Measurements from ENCODE around the gene KICS2. TPM values are rescaled to one million over a fixed set of nuclear protein-coding genes. Genes with fewer than 3 reads are reported as not detected.

Gene KICS2
- total and polyA plus RNA-seq, 2 donors (not counting 3 experiments of a cell fraction or from before 2014, with no cell fraction given): 1.6 to 3.2 TPM

DNA sequence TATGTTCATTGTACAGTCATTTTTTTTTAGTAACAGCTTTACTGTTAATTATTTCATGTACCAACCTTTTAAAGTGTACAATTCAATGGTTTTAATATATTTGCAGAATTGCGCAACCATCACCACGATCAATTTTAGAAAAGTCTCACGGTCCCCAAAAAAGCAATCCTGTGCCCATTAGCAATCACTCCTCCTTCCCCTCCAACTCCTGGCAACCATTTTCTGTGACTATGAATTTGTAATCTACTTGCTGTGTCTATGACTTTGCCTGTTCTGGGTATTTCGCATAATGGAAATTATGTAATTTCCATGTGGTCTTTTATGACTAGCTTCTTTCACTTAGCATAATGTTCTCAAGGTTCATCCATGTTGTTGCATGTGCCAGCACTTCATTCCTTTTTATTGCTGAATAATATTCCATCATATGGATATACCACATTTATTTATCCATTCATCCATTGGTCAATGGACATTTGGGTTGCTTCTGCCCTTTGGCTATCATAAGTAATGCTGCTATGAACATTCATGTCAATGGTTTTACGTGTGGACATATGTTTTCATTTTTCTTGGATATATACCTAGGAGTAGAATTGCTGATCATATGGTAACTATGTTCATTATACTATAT, 9.9 kb downstream of the KICS2 start:
- CTCF ChIA-PET: no interaction called here

More for the DNA sequence above, 9.9 kb downstream of the KICS2 start:
- Histone ChIP-seq H3K9me1 (replicated peaks; ENCODE audit: control insufficient read depth, extremely low read depth, insufficient read depth, low read length) (no peaks in the 10 kb centered on the region), H3K9me3 (replicated peaks; ENCODE audit: control insufficient read depth, insufficient read depth, low read length) (no peaks in the 10 kb centered on the region), H2AFZ (ENCODE audit: low read depth, low read length) (no peak overlapping the region), H3K4me2 (ENCODE audit: insufficient read depth, low read length) (no peak overlapping the region), H3K27me3 (ENCODE audit: control insufficient read depth in 2 of 2, insufficient read depth in 2 of 2, low read length in 2 of 2) (no peaks in the 10 kb centered on the region), H3K79me2 (ENCODE audit: control insufficient read depth, insufficient read depth, low read length) (no peaks in the 10 kb centered on the region), H4K20me1 (replicated peaks; ENCODE audit: control insufficient read depth, extremely low read depth, insufficient read depth, low read length) (no peaks in the 10 kb centered on the region), H3K9ac (replicated peaks; ENCODE audit: extremely low read depth, insufficient read depth, low read length) (no peak overlapping the region), H3K4me3 (replicated peaks in 1 of 3; ENCODE audit: insufficient read depth in 1 of 3, low read depth in 1 of 3, low read length in 3 of 3) (no peak overlapping the region), H3K4me1 (ENCODE audit: control insufficient read depth, extremely low read depth, insufficient read depth, low read length) (no peaks in the 10 kb centered on the region), H3K36me3 (ENCODE audit: control insufficient read depth in 2 of 2, extremely low read depth in 1 of 2, insufficient read depth in 2 of 2, low read length in 2 of 2) (no peaks in the 10 kb centered on the region), H3K27ac (ENCODE audit: insufficient read depth, low read depth, low read length) (no peak overlapping the region)
- no TSS peak for BruUV-seq (replicated peaks)
- intact Hi-C loops (cut with micrococcal nuclease) (no loop called here), dilution Hi-C loops (cut with MboI; ENCODE audit: extremely low pct_ligation_motif_present, low sequenced_read_pairs) (no loop called here)
- no peak for DNase-seq (ENCODE audit: low read depth, low spot score)
- TF ChIP-seq JUN (IDR thresholded peaks at IDR 0.05; ENCODE audit: borderline replicate concordance, insufficient read depth, insufficient read length, low read depth) (no peak), POLR2A (IDR thresholded peaks at IDR 0.05; ENCODE audit: low read depth, low read length) (no peak), GATA2 (IDR thresholded peaks at IDR 0.05; ENCODE audit: insufficient read depth, insufficient read length, low read depth, low read length) (no peak), POLR2AphosphoS5 (IDR thresholded peaks at IDR 0.05; ENCODE audit: insufficient read depth, low read depth, low read length) (no peak), EZH2 (IDR thresholded peaks at IDR 0.05; ENCODE audit: borderline replicate concordance, low read depth, low read length, severe bottlenecking) (no peak), FOS (IDR thresholded peaks at IDR 0.05; ENCODE audit: borderline replicate concordance, insufficient read depth, low read length) (no peak), MYC (IDR thresholded peaks at IDR 0.05; ENCODE audit: low read depth, low read length) (no peak)
- TF ChIP-seq, protein P1, sequence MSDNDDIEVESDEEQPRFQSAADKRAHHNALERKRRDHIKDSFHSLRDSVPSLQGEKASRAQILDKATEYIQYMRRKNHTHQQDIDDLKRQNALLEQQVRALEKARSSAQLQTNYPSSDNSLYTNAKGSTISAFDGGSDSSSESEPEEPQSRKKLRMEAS (IDR thresholded peaks at IDR 0.05; ENCODE audit: insufficient read depth, insufficient read length): no peak
- TF ChIP-seq, protein P2, sequence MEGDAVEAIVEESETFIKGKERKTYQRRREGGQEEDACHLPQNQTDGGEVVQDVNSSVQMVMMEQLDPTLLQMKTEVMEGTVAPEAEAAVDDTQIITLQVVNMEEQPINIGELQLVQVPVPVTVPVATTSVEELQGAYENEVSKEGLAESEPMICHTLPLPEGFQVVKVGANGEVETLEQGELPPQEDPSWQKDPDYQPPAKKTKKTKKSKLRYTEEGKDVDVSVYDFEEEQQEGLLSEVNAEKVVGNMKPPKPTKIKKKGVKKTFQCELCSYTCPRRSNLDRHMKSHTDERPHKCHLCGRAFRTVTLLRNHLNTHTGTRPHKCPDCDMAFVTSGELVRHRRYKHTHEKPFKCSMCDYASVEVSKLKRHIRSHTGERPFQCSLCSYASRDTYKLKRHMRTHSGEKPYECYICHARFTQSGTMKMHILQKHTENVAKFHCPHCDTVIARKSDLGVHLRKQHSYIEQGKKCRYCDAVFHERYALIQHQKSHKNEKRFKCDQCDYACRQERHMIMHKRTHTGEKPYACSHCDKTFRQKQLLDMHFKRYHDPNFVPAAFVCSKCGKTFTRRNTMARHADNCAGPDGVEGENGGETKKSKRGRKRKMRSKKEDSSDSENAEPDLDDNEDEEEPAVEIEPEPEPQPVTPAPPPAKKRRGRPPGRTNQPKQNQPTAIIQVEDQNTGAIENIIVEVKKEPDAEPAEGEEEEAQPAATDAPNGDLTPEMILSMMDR (IDR thresholded peaks at IDR 0.05; ENCODE audit: extremely low read depth in 1 of 2, insufficient read depth in 1 of 2, low read depth in 1 of 2, low read length in 2 of 2): no peak
- no peak for FAIRE-seq
- POLR2A ChIA-PET: no interaction called here

Data from endothelial cell of umbilical vein (primary cell).